Camera-type eye (tissue), 1 donor: Measurements from ENCODE around the gene TBC1D3G. TPM values are rescaled to one million over a fixed set of nuclear protein-coding genes. Genes with fewer than 3 reads are reported as not detected.

ENCODE experiments used
- total RNA-seq: library from RNA; depleted of rRNA; stranded (reverse); fragments of >200 nt; gene quantifications from one replicate; pipeline ENCODE4 v1.2.3, GENCODE V29; 2014

TBC1D3G gene
- total RNA-seq, result 2.2 TPM

GRCh38 chr17:36323584-36323983 is at the start of gene TBC1D3G:
Gene TBC1D3G (plus strand): TSS chr17:36323884. CDS start chr17:36325412, 1,528 bp downstream.

Other genes starting within 250 kb of the TBC1D3G start
- gene CCL3, start 233.7 kb upstream of the TBC1D3G start, total RNA-seq, result 1.3 TPM
- 2.3 TPM for gene CCL4, start 220.1 kb upstream of the TBC1D3G start, total RNA-seq
- gene TBC1D3B, start 147.2 kb upstream of the TBC1D3G start, total RNA-seq, result 4.7 TPM
- gene CCL3L1, start 127.1 kb upstream of the TBC1D3G start, total RNA-seq, result 0.49 TPM
- gene CCL4L2, start 112.8 kb upstream of the TBC1D3G start, total RNA-seq, result 5.4 TPM
- not detected for gene TBC1D3I, start 59.3 kb upstream of the TBC1D3G start, total RNA-seq
- gene TBC1D3H, start 64.6 kb downstream of the TBC1D3G start, total RNA-seq, result not detected
- 27.3 TPM for gene ZNHIT3, start 162.8 kb downstream of the TBC1D3G start, total RNA-seq
- gene MYO19, start 211.0 kb downstream of the TBC1D3G start, total RNA-seq, result 54.4 TPM
- gene PIGW, start 211.1 kb downstream of the TBC1D3G start, total RNA-seq, result 4.6 TPM
- 73.4 TPM for gene GGNBP2, start 221.0 kb downstream of the TBC1D3G start, total RNA-seq